Nephron (organoid): ENCODE data around the gene MED29.

Experiments
- H3K27ac Mint-ChIP-seq, 3 experiments: 2 replicates each; pipeline ENCODE4 v1.8.0; 2020; ENCODE audit warnings: mixed read lengths in 3 of 3, mild to moderate bottlenecking in 2 of 3, moderate library complexity in 1 of 3
- H3K27me3 Mint-ChIP-seq: 2 replicates; pipeline ENCODE4 v1.8.0; 2021; ENCODE audit warnings: low read depth, mild to moderate bottlenecking, moderate library complexity, mixed read lengths
- H3K36me3 Mint-ChIP-seq: 2 replicates; pipeline ENCODE4 v1.8.0; 2020; ENCODE audit warnings: low read depth, mixed read lengths
- H3K4me1 Mint-ChIP-seq: 2 replicates; pipeline ENCODE4 v1.8.0; 2020; ENCODE audit warnings: mixed read lengths
- H3K4me3 Mint-ChIP-seq, 3 experiments: 2 replicates each; pipeline ENCODE4 v1.8.0; 2020; ENCODE audit warnings: mild to moderate bottlenecking in 3 of 3, mixed read lengths in 3 of 3, moderate library complexity in 2 of 3
- H3K9me3 Mint-ChIP-seq: 2 replicates; pipeline ENCODE4 v1.8.0; 2020; ENCODE audit warnings: mixed read lengths
- TF ChIP-seq, protein P1 (sequence below), 3 experiments: fragments of 200-600 bp; sonication (generic); IDR thresholded peaks; one replicate each; pipeline ENCODE4 v1.5.0; 2021; ENCODE audit warnings: antibody characterized with exemption in 3 of 3; ENCODE audit not compliant: unreplicated experiment in 3 of 3

Gene MED29

GRCh38 chr19:39446365-39447084 is 55.3 kb downstream of the MED29 start:
- peaks cover 24% of the 10 kb centered on the region for H3K36me3 Mint-ChIP-seq

DNA sequence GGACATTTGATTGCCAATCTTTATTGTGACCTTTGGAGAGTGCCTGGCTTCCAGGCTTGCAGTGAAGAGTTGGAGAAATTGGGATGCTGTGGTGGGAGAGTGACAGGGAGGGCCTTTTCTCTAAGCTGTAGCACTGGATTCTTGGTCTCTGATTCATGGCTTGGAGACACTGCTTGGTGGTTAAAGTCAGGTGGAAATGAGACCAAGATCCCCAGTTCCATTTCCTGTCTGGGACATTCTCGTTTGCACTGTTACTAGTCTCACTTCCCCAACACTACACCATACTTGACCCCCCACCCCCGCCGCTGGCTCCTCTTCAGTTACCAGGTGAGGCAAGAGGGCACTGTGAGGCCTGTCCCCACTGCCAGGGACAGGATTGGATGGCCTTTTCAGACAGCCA is 57.1 kb downstream of the MED29 start:
- TF ChIP-seq, protein P1, sequence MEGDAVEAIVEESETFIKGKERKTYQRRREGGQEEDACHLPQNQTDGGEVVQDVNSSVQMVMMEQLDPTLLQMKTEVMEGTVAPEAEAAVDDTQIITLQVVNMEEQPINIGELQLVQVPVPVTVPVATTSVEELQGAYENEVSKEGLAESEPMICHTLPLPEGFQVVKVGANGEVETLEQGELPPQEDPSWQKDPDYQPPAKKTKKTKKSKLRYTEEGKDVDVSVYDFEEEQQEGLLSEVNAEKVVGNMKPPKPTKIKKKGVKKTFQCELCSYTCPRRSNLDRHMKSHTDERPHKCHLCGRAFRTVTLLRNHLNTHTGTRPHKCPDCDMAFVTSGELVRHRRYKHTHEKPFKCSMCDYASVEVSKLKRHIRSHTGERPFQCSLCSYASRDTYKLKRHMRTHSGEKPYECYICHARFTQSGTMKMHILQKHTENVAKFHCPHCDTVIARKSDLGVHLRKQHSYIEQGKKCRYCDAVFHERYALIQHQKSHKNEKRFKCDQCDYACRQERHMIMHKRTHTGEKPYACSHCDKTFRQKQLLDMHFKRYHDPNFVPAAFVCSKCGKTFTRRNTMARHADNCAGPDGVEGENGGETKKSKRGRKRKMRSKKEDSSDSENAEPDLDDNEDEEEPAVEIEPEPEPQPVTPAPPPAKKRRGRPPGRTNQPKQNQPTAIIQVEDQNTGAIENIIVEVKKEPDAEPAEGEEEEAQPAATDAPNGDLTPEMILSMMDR (IDR thresholded peaks at IDR 0.05; ENCODE audit: unreplicated experiment in 3 of 3) = no peak
- no peaks in the 10 kb centered on the region for H3K9me3 Mint-ChIP-seq
- H3K4me3 Mint-ChIP-seq = peak overlapping the region in 2 of 3 experiments; percentile 64 to 66
- H3K4me1 Mint-ChIP-seq = peaks cover 26% of the 10 kb centered on the region
- H3K36me3 Mint-ChIP-seq = peaks cover 40% of the 10 kb centered on the region
- H3K27me3 Mint-ChIP-seq = no peaks in the 10 kb centered on the region
- H3K27ac Mint-ChIP-seq = no peak overlapping the region

More at GRCh38 chr19:39446365-39447084, 55.3 kb downstream of the MED29 start:
- TF ChIP-seq, protein P1 (IDR thresholded peaks at IDR 0.05; ENCODE audit: unreplicated experiment in 3 of 3) = no peak
- H3K27me3 Mint-ChIP-seq = no peaks in the 10 kb centered on the region
- peak overlapping the region; percentile 88 to 98 (median 93) for H3K27ac Mint-ChIP-seq
- no peaks in the 10 kb centered on the region for H3K9me3 Mint-ChIP-seq
- peak overlapping the region; percentile 97 to 98 (median 98) for H3K4me3 Mint-ChIP-seq
- H3K4me1 Mint-ChIP-seq = peaks cover 26% of the 10 kb centered on the region

DNA sequence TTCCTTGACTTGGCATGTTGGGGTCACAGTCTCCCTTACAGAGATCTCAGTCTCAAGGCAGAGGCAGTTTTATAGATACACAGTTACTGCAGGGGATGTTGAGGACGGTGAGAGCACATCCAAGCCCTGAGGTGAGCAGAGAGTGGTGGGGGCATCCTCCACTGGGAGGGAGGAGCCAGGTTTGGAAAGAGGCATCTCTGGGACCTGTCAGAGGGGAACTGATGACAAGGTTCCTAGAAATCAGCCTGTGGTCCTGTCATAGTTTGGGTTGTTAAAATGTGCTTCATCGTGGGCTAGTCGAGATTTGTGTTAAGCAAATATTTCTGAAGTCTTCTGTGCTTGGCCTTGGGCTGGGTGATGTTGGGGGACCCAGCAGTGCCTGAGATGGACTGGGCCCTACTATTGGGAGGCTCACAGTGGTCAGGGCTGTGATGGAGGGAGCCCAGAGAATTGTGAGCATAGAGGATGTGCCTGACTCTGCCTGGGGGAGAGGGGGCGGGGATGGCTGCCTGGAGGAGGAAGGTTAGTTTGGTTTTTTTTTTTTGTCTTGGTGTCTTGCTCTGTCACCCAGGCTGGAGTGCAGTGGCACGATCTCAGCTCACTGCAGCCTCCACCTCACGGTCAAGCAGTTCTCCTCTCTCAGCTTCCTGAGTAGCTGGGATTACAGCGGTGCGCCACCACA is 58.1 kb downstream of the MED29 start:
- H3K4me1 Mint-ChIP-seq = peaks cover 26% of the 10 kb centered on the region
- TF ChIP-seq, protein P1 (IDR thresholded peaks at IDR 0.05; ENCODE audit: unreplicated experiment in 3 of 3) = no peak
- H3K27ac Mint-ChIP-seq = peak overlapping the region in 1 of 3 experiments; percentile 48
- no peaks in the 10 kb centered on the region for H3K27me3 Mint-ChIP-seq
- peak overlapping the region in 2 of 3 experiments; percentile 11 to 70 for H3K4me3 Mint-ChIP-seq
- no peaks in the 10 kb centered on the region for H3K9me3 Mint-ChIP-seq
- H3K36me3 Mint-ChIP-seq = peaks cover 48% of the 10 kb centered on the region
